HepG2 (cell line): ENCODE measurements around the gene GLYR1.

Source experiments
- FOXC1 ChIP-seq: sonication (generic); formaldehyde crosslinking; IDR thresholded peaks from 2 replicates; pipeline ENCODE4 v1.8.0; 2022; ENCODE audit warnings: mild to moderate bottlenecking, missing genetic modification reagents, borderline replicate concordance
- GABPA ChIP-seq, 2 experiments: IDR thresholded peaks; 2 replicates each; pipeline ENCODE4 v1.6.1; 2011 to 2016; ENCODE audit warnings: low read depth in 2 of 2, low read length in 1 of 2, missing biosample characterization in 1 of 2, missing genetic modification characterization in 1 of 2
- MED1 ChIP-seq: sonication (generic); formaldehyde crosslinking; IDR thresholded peaks from 2 replicates; pipeline ENCODE4 v1.4.0; 2020; ENCODE audit warnings: missing genetic modification reagents
- SMC3 ChIP-seq: IDR thresholded peaks from 2 replicates; pipeline ENCODE4 v1.6.1; 2011; ENCODE audit warnings: low read length, improper control_type of control experiment
- TF ChIP-seq, protein P1 (sequence below): sonication (generic); formaldehyde crosslinking; IDR thresholded peaks from 2 replicates; pipeline ENCODE4 v1.5.0; 2020; ENCODE audit warnings: mild to moderate bottlenecking, missing genetic modification reagents, moderate library complexity

DNA sequence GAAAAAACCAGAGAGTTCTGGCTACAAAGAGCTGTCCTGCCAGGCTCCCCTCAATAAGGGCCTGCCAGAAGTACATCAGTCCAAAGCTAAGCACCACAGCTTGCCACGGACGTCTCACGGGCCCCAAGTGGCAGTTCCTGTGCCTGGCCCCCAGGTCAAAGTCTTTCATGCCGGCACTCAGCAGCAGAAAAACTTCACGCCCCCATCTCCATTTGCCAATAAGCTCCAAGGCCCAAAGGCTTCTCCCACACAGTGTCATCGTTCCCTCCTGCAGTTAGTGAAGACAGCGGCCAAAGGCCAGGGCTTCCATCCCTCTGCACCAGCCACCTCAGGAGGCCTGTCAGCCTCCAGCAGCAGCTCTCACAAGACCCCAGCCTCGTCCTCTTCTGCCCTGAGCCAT lies 27.6 kb upstream of the GLYR1 start:
- TF ChIP-seq GABPA (IDR thresholded peaks at IDR 0.05; ENCODE audit: low read depth, low read length) (no peak), GABPA (CRISPR knock-in tag; IDR thresholded peaks at IDR 0.05; ENCODE audit: low read depth) (no peak), MED1 (no peak), SMC3 (no peak), FOXC1 (no peak)
- TF ChIP-seq, protein P1, sequence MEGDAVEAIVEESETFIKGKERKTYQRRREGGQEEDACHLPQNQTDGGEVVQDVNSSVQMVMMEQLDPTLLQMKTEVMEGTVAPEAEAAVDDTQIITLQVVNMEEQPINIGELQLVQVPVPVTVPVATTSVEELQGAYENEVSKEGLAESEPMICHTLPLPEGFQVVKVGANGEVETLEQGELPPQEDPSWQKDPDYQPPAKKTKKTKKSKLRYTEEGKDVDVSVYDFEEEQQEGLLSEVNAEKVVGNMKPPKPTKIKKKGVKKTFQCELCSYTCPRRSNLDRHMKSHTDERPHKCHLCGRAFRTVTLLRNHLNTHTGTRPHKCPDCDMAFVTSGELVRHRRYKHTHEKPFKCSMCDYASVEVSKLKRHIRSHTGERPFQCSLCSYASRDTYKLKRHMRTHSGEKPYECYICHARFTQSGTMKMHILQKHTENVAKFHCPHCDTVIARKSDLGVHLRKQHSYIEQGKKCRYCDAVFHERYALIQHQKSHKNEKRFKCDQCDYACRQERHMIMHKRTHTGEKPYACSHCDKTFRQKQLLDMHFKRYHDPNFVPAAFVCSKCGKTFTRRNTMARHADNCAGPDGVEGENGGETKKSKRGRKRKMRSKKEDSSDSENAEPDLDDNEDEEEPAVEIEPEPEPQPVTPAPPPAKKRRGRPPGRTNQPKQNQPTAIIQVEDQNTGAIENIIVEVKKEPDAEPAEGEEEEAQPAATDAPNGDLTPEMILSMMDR (CRISPR knock-in tag): no peak
